Measurements from ENCODE around the gene AKR7A2.

GRCh38 chr1:19324665-19324990 is 12.7 kb upstream of the AKR7A2 start:
- no peak for TF ChIP-seq CTCF (conservative IDR thresholded peaks at IDR 0.05 in 1 of 2, IDR thresholded peaks at IDR 0.05 in 1 of 2; ENCODE audit: low read depth in 1 of 2, low read length in 2 of 2)
- no peak for TF ChIP-seq EZH2 (IDR thresholded peaks at IDR 0.05; ENCODE audit: low read length, missing control alignments)

All from fibroblast of lung (primary cell).